ENCODE results near the gene HOXA9. TPM values are rescaled to one million over a fixed set of nuclear protein-coding genes. Genes with fewer than 3 reads are reported as not detected.

HOXA9 gene
- total and polyA plus RNA-seq, 2 of the 8 experiments (the other 6 are each of a cell fraction or from before 2014, with no cell fraction given) = not detected

DNA sequence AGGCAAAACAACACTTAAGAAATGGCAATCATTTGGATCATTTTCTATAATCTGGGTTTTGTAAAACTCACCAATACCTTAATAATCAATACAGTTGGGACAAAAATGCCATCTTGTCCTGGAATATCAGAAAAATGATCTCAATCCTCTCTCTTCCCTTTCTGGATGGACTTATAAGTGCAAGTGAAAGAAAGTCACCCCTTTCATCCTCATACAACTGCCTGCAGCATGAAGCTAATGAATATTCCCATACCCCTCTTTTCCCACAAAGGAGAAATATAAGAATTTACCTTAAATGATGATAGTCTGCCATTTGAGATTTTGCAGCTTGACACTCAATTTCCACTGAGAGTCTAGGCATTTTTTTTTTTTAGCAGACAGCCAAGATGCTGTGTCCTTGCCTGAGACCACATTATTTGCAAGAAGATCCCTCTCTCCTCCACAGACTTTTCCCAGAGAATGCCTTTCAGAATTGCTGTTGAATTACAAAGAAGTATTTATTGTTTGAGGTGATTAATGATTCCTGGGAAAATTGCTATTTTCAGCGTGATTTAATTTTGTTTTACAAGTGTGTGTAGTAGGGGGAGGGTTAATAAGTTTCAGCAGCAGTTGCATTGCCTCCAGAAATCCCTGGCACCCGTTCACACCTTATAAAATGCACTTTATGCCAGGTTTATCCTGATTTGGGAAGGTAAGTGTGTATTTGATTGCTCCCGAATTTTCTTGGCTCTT is 38.6 kb downstream of the HOXA9 start:
- no peak overlapping the region for H3K4me2 ChIP-seq (ENCODE audit: insufficient read depth in 1 of 2, low read depth in 2 of 2, low read length in 2 of 2)
- no peak overlapping the region for H2AFZ ChIP-seq (ENCODE audit: low read length)
- ChIA-PET CTCF (ENCODE audit: partially characterized antibody) (interaction anchor here (1.0 to 2.3 kb wide), 3 partner anchors 15 to 34 kb away, joined by 3 to 10 read pairs (median 3); no protein-coding TSS in a partner anchor), POLR2A (ENCODE audit: partially characterized antibody) (no interaction called here)
- no peak overlapping the region for H3K14ac ChIP-seq (ENCODE audit: insufficient read length)
- H3K27me3 ChIP-seq (replicated peaks in 1 of 4; ENCODE audit: control insufficient read depth in 3 of 4, extremely low read depth in 1 of 4, insufficient read depth in 3 of 4, low read length in 3 of 4) = peaks cover 99 to 100% (median 100%) of the 10 kb centered on the region in 4 experiments
- no peaks in the 10 kb centered on the region for H3K79me1 ChIP-seq (ENCODE audit: low read depth, low read length)
- H2BK120ac ChIP-seq (replicated peaks; ENCODE audit: low read depth, low read length) = no peak overlapping the region
- H2BK5ac ChIP-seq (ENCODE audit: low read depth, low read length) = no peak overlapping the region
- H2AK5ac ChIP-seq (ENCODE audit: low read depth, low read length) = no peak overlapping the region
- no peak overlapping the region for H3K4me3 ChIP-seq (ENCODE audit: extremely low read depth in 1 of 4, insufficient read depth in 2 of 4, low read depth in 3 of 4, low read length in 4 of 4)
- no peak overlapping the region for H2BK15ac ChIP-seq (ENCODE audit: low read length)
- peaks cover 4% of the 10 kb centered on the region; the same call in 1 of the 2 replicates for H3K23me2 ChIP-seq (ENCODE audit: low read depth, low read length)
- H4K20me1 ChIP-seq (replicated peaks in 1 of 2; ENCODE audit: control insufficient read depth in 1 of 2, insufficient read depth in 2 of 2, low read length in 2 of 2) = peaks cover 23 to 35% of the 10 kb centered on the region in 2 experiments
- no peak overlapping the region for H3K18ac ChIP-seq (ENCODE audit: extremely low read depth, low read length)
- WGBS, 2 experiments (ENCODE audit: extremely low coverage in 1 of 2, insufficient coverage in 1 of 2, insufficient read length in 1 of 2, insufficient replicate concordance in 2 of 2, low coverage in 1 of 2, low lambda C conversion rate in 2 of 2, missing lambda C conversion rate in 1 of 2) = 17% methylated on average over 3 of the region's 3 CpGs; no CpG with 5 or more reads in 1 of the 2 experiments
- H4K8ac ChIP-seq (ENCODE audit: extremely low read depth, insufficient read depth, low read length) = no peak overlapping the region
- H4K5ac ChIP-seq (ENCODE audit: insufficient read length, low read depth, low read length) = no peak overlapping the region
- no peak overlapping the region for H3K4ac ChIP-seq (replicated peaks; ENCODE audit: insufficient read length, low read depth, low read length)
- peaks cover 0 to 11% (median 0%) of the 10 kb centered on the region in 4 experiments; a peak in 2 of 8 replicates for H3K36me3 ChIP-seq (ENCODE audit: control insufficient read depth in 2 of 4, insufficient read depth in 4 of 4, low read length in 3 of 4)
- no peak overlapping the region for H4K91ac ChIP-seq (replicated peaks; ENCODE audit: insufficient read length, low read length)
- no peak overlapping the region for H3K23ac ChIP-seq (ENCODE audit: insufficient read length)
- H2BK20ac ChIP-seq (ENCODE audit: low read length) = no peak overlapping the region
- no peak overlapping the region for H3K9ac ChIP-seq (replicated peaks in 1 of 4; ENCODE audit: extremely low read depth in 1 of 4, low read depth in 3 of 4, low read length in 3 of 4)
- H3K4me1 ChIP-seq (replicated peaks in 1 of 4; ENCODE audit: control insufficient read depth in 3 of 4, insufficient read depth in 4 of 4, low read length in 3 of 4) = peaks cover 0 to 6% (median 2%) of the 10 kb centered on the region in 4 experiments; a peak in 4 of 7 replicates
- no peak overlapping the region for H3K56ac ChIP-seq (replicated peaks; ENCODE audit: insufficient read length, low read depth, low read length)
- no peaks in the 10 kb centered on the region for H3K79me2 ChIP-seq (ENCODE audit: control insufficient read depth in 1 of 2, insufficient read depth in 2 of 2, low read length in 2 of 2)
- no peak overlapping the region for H3K27ac ChIP-seq (ENCODE audit: low read depth, low read length)
- H2BK12ac ChIP-seq (ENCODE audit: low read depth, low read length) = no peak overlapping the region
- peaks cover 0 to 4% of the 10 kb centered on the region in 2 experiments; a peak in 1 of 4 replicates for H3K9me3 ChIP-seq (ENCODE audit: insufficient read depth in 2 of 2, low read depth in 1 of 2, low read length in 1 of 2)
- DNase-seq (ENCODE audit: low read depth in 1 of 2, low spot score in 2 of 2) (no peak), FAIRE-seq (no peak)
- TF ChIP-seq CHD2 (IDR thresholded peaks at IDR 0.05; ENCODE audit: low read length) (no peak), CBX8 (IDR thresholded peaks at IDR 0.05; ENCODE audit: borderline replicate concordance, low read depth, low read length) (no peak), RXRA (IDR thresholded peaks at IDR 0.05; ENCODE audit: insufficient read depth, low read depth, low read length) (no peak), ZNF274 (IDR thresholded peaks at IDR 0.05; ENCODE audit: borderline replicate concordance, extremely low read depth, low read length) (no peak), SP2 (IDR thresholded peaks at IDR 0.05; ENCODE audit: low read length) (no peak), CEBPB (IDR thresholded peaks at IDR 0.05; ENCODE audit: low read depth, low read length) (no peak), KDM4A (IDR thresholded peaks at IDR 0.05; ENCODE audit: low read depth, low read length, severe bottlenecking) (no peak), TBP (IDR thresholded peaks at IDR 0.05; ENCODE audit: low read depth, low read length) (no peak), TEAD4 (IDR thresholded peaks at IDR 0.05; ENCODE audit: low read depth, low read length) (no peak), EZH2 (IDR thresholded peaks at IDR 0.05; ENCODE audit: low read depth, low read length, severe bottlenecking) (no peak)
- TF ChIP-seq, protein P1, sequence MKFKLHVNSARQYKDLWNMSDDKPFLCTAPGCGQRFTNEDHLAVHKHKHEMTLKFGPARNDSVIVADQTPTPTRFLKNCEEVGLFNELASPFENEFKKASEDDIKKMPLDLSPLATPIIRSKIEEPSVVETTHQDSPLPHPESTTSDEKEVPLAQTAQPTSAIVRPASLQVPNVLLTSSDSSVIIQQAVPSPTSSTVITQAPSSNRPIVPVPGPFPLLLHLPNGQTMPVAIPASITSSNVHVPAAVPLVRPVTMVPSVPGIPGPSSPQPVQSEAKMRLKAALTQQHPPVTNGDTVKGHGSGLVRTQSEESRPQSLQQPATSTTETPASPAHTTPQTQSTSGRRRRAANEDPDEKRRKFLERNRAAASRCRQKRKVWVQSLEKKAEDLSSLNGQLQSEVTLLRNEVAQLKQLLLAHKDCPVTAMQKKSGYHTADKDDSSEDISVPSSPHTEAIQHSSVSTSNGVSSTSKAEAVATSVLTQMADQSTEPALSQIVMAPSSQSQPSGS (IDR thresholded peaks at IDR 0.05; ENCODE audit: low read length) = no peak

Measured in H1 (cell line).